BE2C (cell line): ENCODE data around the gene SLC44A5.
"Not testable (repeated sequence)": the region's sequence is repeated elsewhere in the genome, so short reads cannot be mapped to it uniquely, and the experiment has no call there.

ENCODE experiments used
- DNase-seq: peaks from one replicate; pipeline ENCODE4 v3.0.0-alpha.2; 2020
- H3K27me3 ChIP-seq: fragments of 250-450 bp; sonication (Bioruptor Pico); 2 replicates; pipeline ENCODE4 v1.5.1; 2020; ENCODE audit warnings: mild to moderate bottlenecking
- H3K36me3 ChIP-seq: fragments of 250-450 bp; sonication (Bioruptor Pico); 2 replicates; pipeline ENCODE4 v1.5.1; 2020; ENCODE audit warnings: mild to moderate bottlenecking
- H3K4me1 ChIP-seq: fragments of 250-450 bp; sonication (Bioruptor Pico); 2 replicates; pipeline ENCODE4 v1.5.1; 2020
- H3K4me3 ChIP-seq: 2 replicates; pipeline ENCODE4 v1.5.1; 2011; ENCODE audit warnings: low read depth, low read length
- H3K9me3 ChIP-seq: fragments of 250-450 bp; sonication (Bioruptor Pico); 2 replicates; pipeline ENCODE4 v1.5.1; 2020
- TF ChIP-seq, protein P1 (sequence below): IDR thresholded peaks from 2 replicates; pipeline ENCODE4 v1.5.1; 2012; ENCODE audit warnings: mild to moderate bottlenecking, low read depth, low read length

The SLC44A5 gene

GRCh38 chr1:75594327-75594726 lies 16.6 kb downstream of the SLC44A5 start:
- no peak for DNase-seq
- no peaks in the 10 kb centered on the region for H3K4me1 ChIP-seq
- no peaks in the 10 kb centered on the region for H3K36me3 ChIP-seq
- H3K4me3 ChIP-seq: no peak overlapping the region
- no peaks in the 10 kb centered on the region for H3K9me3 ChIP-seq
- TF ChIP-seq, protein P1, sequence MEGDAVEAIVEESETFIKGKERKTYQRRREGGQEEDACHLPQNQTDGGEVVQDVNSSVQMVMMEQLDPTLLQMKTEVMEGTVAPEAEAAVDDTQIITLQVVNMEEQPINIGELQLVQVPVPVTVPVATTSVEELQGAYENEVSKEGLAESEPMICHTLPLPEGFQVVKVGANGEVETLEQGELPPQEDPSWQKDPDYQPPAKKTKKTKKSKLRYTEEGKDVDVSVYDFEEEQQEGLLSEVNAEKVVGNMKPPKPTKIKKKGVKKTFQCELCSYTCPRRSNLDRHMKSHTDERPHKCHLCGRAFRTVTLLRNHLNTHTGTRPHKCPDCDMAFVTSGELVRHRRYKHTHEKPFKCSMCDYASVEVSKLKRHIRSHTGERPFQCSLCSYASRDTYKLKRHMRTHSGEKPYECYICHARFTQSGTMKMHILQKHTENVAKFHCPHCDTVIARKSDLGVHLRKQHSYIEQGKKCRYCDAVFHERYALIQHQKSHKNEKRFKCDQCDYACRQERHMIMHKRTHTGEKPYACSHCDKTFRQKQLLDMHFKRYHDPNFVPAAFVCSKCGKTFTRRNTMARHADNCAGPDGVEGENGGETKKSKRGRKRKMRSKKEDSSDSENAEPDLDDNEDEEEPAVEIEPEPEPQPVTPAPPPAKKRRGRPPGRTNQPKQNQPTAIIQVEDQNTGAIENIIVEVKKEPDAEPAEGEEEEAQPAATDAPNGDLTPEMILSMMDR: no peak
- H3K27me3 ChIP-seq: no peaks in the 10 kb centered on the region

DNA sequence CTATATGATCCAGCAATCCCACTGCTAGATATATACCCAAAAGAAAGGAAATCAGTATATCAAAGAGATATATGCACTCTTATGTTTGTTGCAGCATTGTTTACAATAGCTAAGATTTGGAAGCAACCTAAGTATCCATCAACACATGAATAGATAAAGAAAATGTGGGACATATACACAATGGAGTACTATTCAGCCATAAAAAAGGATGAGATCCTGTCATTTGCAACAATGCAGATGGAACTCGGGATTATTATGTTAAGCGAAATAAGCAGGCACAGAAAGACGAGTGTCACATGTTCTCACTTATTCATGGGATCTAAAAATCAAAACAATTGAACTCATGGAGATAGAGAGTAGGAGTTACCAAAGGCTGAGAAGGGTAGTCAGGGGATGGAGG lies 17.5 kb downstream of the SLC44A5 start:
- H3K36me3 ChIP-seq, H3K9me3 ChIP-seq, H3K4me1 ChIP-seq, H3K4me3 ChIP-seq, H3K27me3 ChIP-seq, DNase-seq: not testable (repeated sequence)

DNA sequence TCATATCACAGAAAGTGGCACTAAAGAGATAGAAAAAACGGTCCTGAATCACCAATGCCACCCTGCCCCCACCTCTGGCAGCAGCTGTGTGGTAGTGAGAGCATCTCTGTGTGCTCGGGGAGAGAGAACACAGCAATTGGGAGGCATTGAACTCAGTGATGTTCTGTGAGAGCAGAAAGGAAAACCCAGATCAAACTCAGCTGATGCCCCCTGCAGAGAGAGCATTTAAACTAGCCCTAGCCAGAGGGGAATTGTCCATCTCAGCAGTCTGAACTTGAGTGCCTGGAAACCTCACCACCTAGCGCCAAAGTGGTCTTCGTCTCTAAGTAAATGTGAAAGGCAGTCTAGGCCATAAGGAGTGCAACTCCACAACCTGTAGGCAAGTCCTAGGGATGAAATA lies 21.3 kb downstream of the SLC44A5 start:
- Histone ChIP-seq H3K36me3 (no peaks in the 10 kb centered on the region), H3K9me3 (no peaks in the 10 kb centered on the region), H3K4me1 (no peaks in the 10 kb centered on the region), H3K4me3 (no peak overlapping the region), H3K27me3 (no peaks in the 10 kb centered on the region)
- TF ChIP-seq, protein P1: no peak
- no peak for DNase-seq

DNA sequence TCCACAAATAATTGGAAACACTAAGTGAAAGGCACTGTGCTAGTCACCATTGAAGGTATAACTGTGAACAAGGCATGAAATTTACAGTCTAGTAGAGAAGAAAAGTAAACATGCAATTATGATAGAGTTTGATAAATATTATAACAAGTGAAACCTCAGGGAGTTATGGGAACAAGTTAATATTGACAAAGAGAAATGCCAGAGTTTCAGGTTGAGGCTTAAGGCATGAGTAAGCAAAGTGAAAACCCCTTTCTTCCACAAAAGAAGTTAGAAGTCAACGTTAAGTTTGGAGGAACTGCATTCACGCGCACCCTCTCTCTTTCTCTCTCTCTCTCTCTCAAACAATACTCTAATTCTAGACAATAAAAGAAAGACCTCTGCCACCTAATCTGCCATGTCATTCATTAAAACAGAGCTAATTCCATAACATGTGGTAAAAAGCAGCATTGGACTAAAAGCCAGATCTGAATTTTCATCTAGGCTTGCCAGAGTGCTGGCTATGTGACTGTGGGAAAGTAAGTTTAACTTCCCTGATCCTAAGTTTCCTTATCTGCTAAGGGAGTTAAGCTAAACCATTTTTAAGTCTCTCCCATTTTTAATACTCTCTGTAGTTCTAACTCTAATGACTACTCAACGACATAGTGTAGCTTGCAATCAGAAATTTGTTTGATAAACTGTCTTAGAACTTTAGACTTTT lies 22.0 kb downstream of the SLC44A5 start:
- H3K27me3 ChIP-seq: no peaks in the 10 kb centered on the region
- no peaks in the 10 kb centered on the region for H3K4me1 ChIP-seq
- no peaks in the 10 kb centered on the region for H3K36me3 ChIP-seq
- no peak for DNase-seq
- no peak overlapping the region for H3K4me3 ChIP-seq
- no peaks in the 10 kb centered on the region for H3K9me3 ChIP-seq
- TF ChIP-seq, protein P1: no peak

DNA sequence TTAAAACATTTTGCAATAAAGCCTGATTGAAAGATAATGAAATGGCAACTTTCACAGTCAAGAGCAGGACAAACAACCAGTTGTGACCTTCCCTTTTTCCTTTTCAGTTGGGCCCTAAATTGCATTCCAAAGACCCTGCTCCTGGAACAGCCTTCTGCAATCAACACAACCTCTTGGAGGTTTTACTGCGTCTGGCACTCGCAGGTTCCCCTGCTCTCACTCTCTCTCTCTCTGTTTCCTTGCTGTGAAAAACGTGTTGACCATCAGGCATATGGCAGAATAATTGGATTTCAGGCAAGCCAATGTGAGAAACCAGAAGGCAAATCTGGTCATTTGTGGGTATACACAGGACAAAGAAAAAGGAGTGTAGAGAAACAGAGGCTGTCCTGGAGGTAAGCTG lies 23.2 kb downstream of the SLC44A5 start:
- Histone ChIP-seq H3K4me3 (no peak overlapping the region), H3K27me3 (no peaks in the 10 kb centered on the region), H3K36me3 (no peaks in the 10 kb centered on the region), H3K9me3 (no peaks in the 10 kb centered on the region), H3K4me1 (no peaks in the 10 kb centered on the region)
- DNase-seq: no peak
- TF ChIP-seq, protein P1: no peak

- Histone ChIP-seq H3K9me3 (no peaks in the 10 kb centered on the region), H3K4me1 (no peaks in the 10 kb centered on the region), H3K4me3 (no peak overlapping the region), H3K27me3 (no peaks in the 10 kb centered on the region), H3K36me3 (no peaks in the 10 kb centered on the region)
- TF ChIP-seq, protein P1: no peak
- no peak for DNase-seq
Observed at GRCh38 chr1:75583282-75583681, 27.6 kb downstream of the SLC44A5 start.
